HG02885 (cell line): Measurements from ENCODE around the gene TC2N.

ENCODE experiments used
- ATAC-seq: cut with Tn5 transposase; IDR thresholded peaks from one replicate; pipeline ENCODE4 v1.9.1; 2021; ENCODE audit warnings: mild to moderate bottlenecking; ENCODE audit not compliant: unreplicated experiment, poor library complexity

TC2N gene

GRCh38 chr14:91890291-91890749 lies 23.0 kb upstream of the TC2N start:
- ATAC-seq: no peak

GRCh38 chr14:91889477-91890211 lies 22.3 kb upstream of the TC2N start:
- ATAC-seq: no peak

DNA sequence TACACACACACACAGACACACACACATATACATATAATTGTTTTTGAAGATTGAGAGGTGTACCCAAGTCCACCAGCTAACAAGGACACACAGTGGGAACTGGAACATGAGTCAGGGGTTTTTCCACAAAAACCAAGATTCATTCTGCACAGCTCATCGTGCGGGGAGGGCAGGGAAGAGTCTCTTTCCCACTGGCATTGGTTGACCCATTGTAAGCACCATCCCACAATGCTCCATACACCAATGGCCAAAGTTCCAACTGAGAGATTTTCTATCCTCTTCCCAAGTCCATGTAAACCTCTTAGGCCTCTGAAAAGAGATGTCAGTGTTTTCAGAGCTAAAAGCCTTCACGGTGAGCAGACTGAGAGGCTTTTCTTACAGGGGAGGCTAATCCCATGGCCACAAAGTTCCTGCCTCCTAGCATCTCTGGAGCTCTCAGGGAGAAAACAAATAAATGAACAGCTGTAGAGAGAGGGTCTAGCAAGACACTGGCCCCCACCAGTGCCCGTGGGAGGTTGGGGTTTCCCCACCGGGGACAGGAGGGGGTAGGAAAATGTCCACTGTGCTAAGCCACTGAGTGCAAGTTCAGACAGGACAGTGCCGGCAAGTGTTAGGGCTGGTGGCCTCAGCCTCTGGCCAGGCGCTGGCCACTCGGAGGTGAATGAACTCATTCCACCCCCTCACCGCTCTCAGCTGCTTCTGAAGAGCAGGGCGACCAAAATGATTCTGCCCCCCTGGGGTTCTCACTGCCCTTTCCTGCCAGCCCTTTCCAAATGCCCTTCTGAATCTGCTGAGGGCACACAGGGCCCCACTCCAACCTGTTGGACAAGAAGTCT lies 21.5 kb upstream of the TC2N start:
- ATAC-seq: no peak

- no peak for ATAC-seq
These were observed 19.6 kb upstream of the TC2N start for GRCh38 chr14:91886961-91887360.

DNA sequence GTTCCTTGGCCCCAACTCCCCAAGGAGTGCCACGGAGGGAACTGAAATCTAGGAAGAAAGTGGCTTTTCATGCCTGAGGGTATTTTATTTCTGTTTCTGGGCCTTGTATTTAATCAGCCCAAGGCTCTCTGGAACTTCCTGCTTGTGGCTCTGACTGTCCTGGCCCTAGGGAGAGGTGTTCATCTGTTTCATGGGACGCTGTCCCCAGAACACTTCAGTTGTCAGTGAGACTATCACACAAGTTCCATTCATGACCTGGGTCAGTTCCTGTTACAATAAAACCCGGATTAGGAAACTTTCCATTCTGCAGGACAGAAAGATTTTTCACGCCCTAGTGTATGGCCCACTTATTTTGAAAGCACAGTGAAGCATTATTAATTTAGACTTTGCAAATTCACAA lies 18.5 kb upstream of the TC2N start:
- ATAC-seq: no peak

DNA sequence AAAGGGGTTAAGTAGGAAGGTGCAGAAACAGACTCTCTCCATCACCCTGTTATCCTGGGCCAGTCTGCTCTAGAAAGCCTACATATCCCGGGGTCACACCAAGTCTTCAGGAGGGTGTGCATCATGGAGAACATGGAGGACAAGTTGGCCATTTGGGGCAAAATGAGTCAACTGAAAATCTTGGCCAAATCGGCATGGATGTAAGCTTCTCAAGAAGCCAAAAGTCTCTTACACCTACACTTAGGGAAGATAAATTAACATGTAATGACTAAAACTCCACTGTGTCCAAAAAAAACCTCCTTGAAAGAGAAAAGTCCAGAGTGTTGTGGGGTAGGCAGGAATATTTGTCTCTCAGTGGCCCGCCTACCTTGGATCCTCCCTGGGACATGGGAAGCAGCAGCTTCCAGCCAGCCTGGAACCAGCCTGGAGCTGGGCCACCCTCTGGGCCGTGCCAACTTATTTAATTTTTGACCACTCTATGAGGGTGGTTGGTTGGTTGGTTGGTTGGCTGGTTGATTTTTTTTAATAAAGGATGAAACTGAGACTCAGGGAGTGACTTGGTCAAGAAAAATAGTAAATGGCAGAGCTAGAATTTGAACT lies 17.9 kb upstream of the TC2N start:
- ATAC-seq: no peak

GRCh38 chr14:91884664-91885063 lies 17.3 kb upstream of the TC2N start:
- ATAC-seq: no peak

- ATAC-seq: no peak
These were observed 16.4 kb upstream of the TC2N start for GRCh38 chr14:91883753-91884152.

DNA sequence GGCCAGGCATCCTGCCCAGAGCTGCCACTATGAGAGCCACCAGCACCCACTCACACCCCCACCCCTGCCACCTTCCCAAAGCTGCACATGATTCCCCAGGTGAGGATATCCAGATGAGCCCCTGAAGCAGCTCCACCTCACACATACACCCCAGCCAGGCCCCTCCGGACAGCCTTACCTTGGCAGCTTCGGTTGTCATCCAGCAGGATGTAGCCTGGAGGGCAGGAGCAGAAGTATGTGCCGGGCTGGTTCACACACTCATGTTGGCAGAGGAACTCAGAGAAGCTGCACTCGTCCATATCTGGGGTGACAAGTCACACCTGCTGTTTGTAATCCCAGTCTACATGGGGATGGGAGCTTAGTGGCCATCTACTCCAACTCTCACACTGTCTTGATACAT lies 15.4 kb upstream of the TC2N start:
- ATAC-seq: no peak

- ATAC-seq: no peak
These were observed 15.0 kb upstream of the TC2N start for GRCh38 chr14:91882369-91882768.

DNA sequence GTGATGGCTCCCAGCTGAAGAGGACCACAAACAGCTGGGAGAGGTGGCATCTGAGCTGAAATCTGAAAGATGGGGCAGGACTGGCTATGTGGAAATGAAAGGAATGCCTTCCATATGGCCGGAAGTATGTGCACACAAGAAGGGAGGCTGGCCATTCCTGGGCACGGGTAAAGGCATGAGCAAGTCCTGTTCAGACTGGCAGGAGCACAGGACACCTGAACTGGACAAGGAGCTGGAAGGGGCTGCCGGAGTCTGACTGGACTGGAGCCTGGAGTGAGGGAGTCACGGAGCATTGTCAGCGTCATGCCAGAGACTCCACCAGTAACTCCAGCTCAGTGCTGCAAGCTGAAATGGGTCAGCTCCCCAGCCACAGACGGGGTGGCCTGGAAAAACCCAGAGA lies 11.9 kb upstream of the TC2N start:
- ATAC-seq: no peak

DNA sequence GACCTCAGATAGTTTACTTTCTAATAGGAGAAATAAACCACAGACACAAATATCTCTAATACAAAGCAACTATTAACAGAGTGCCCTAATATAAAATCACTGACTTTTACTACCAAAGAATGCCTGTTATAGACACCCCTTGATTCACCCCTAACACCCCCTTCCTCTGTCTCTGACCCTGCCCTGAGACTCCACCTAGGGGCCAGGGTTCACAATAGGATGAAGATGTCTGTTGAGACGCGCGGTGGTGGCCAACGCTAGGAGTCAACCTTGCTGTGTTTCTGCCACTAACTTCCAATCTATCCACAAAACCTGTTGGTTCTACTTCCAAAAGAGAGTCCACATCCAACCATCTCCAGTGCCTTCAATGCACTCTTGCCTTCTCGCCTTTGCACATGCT lies 10.9 kb upstream of the TC2N start:
- no peak for ATAC-seq

DNA sequence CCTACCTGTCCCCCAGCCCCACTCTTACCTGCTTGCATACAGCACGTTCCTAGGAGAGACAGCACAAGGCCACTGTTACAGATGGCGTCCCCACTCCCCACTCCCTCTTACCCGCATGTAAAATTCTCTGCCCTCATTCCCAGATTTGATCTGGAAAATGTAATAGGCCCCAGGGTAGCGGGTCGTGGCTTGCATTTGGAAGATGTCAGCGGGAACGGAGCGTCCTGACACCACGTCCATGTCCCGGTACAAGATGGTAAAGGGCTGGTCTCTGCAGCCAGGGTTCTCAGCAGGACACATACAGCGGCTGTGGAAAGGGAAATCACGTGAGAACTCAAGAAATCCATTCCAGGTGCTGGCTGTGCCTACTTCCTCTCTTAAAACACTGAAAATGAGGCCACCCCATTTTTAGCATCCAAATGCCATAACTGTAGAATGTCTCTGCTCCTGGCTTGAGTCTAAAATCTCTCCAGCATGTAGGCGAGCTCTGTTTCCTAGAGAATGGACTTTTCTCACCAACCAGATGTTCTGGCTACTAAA lies 10.1 kb upstream of the TC2N start:
- ATAC-seq: no peak

- ATAC-seq: no peak
These were observed 9.2 kb upstream of the TC2N start for GRCh38 chr14:91876492-91876891.

DNA sequence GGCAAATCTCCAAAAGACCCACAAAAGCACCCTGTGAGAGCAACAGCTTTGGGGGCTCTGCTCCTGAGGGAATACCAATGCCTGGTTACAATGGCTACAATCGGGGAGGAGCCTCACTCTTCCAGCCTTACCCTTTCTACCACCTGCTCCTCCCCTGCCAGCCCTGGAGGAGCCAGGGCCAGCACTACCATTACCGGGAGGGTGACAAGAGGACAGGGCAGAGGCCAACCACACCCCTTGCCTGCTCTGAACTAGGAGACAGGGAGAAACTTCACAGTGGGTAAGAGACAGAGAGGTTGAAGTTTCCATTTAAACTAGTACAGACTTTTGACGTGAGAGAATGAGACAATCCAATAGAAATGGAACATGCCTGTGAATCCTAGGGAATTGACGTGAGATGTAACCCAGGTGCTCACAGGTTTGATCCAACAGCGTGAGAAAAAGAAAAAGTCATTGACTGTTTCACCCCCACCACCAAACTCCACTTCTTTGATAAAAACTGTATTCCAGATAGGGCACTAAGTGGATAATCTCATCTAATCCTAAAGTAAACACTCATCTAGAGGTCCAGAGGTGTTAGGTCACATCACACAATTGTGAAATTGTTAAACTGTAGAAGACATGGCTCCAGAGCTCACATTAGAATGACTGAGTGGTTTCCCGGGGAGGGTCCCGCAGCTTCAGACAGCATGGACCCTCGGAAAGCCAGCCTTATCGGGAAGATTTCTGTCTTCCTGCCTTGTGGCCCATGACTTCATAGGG lies 8.4 kb upstream of the TC2N start:
- no peak for ATAC-seq

GRCh38 chr14:91873471-91874415 lies 6.4 kb upstream of the TC2N start:
- peak; percentile 90 for ATAC-seq

DNA sequence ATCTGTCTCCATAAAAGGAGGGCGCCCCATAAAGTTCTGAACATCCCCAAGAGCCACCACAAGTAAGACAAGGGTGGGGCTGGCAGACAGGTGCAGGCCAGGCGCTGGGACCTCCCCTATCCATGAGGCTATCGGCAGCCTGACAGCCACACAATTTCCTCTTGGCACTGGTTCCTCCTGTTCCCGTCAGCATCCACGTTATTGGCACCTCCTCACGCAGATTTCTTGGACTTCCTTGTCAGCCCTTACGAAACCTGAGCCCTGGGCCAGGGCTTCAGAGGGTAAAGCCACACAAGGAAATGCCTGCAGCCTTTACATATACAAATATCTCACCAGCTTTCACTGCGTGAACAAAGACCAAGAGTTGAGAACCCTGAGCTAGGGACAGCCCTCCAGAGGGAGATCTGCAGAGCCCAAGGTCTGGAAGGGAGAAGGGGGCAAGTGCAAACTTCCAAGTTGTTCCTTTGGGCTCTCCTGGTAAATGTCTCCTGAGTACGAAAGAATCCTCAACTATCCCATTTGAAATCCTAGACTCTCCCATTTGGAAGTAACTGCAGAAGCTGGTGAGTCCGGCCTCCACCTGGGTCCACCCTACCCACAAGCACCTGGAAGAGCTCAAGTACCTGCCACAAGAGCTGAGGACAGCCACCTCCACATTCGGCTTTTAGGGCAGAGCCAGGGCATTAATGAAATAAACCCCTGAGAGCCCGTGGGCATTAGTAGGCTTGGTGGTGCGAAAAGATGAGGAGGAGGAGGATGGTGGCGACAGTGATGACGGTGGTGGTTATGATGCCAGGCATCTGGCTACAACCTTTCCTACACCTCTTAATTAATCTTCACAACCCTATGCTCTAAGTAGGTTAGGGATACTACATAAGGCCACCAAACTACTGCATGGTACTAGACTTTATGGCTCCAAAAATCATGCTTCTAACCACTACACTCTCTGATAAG lies 5.5 kb upstream of the TC2N start:
- ATAC-seq: peak; percentile 11

DNA sequence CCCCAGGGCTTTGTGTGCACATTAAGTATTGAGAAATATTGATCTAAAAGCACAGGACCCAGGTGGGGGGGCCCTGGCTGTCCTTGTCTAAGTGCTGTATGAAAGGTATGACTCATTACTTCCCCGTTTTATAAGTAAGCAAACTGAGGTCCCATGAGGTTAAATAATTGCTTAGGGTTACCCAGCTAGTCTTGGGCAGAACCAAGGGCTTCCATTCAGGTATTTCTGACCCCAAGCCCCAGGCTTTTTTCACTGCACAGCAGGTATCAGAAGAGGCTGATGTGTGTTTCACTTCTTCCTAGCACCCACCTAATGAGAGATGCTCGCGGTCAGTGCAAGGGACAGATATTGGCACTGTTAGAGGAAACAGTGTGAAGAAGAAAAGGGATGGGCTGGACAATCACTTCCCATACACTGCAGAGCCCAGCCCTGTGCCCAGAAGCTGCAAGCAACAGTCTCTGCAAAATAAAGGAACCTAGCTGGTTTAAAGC lies 4.7 kb upstream of the TC2N start:
- ATAC-seq: peak; percentile 43
